ENCODE data around the gene FAM184A. TPM values are rescaled to one million over a fixed set of nuclear protein-coding genes. Genes with fewer than 3 reads are reported as not detected.

Gene FAM184A
- total and polyA plus RNA-seq, 2 experiments from 2014 or later: 13.7 to 18.6 TPM

DNA sequence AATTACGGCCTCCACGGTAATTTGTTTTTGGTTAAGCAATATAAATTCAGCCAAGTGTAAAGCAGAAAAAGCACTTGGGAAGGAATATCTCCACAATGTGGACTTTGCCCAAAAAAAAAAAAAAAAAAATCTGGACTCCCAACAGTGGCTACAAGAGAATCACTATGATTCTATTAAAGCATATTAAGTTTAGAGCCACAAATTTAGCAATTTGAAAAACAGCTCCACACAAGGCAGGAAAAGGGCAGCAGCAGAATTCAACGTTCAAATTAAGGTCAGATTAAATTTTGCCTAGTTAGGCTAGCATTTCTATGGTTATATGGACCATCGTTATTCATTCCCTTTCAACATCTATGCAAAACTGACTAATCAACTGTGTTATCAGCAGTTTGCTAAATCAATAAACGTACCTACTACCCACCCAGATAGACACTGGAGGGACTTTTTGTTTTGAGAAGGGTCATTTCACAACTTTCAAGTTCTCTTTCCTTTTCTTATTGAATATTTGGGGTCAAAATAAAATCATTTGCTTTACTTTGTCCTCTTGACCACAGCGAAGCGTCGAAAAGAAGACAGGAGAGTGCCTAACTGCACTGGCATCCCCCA lies 144.5 kb downstream of the FAM184A start (continued):
- TF ChIP-seq, protein P1, sequence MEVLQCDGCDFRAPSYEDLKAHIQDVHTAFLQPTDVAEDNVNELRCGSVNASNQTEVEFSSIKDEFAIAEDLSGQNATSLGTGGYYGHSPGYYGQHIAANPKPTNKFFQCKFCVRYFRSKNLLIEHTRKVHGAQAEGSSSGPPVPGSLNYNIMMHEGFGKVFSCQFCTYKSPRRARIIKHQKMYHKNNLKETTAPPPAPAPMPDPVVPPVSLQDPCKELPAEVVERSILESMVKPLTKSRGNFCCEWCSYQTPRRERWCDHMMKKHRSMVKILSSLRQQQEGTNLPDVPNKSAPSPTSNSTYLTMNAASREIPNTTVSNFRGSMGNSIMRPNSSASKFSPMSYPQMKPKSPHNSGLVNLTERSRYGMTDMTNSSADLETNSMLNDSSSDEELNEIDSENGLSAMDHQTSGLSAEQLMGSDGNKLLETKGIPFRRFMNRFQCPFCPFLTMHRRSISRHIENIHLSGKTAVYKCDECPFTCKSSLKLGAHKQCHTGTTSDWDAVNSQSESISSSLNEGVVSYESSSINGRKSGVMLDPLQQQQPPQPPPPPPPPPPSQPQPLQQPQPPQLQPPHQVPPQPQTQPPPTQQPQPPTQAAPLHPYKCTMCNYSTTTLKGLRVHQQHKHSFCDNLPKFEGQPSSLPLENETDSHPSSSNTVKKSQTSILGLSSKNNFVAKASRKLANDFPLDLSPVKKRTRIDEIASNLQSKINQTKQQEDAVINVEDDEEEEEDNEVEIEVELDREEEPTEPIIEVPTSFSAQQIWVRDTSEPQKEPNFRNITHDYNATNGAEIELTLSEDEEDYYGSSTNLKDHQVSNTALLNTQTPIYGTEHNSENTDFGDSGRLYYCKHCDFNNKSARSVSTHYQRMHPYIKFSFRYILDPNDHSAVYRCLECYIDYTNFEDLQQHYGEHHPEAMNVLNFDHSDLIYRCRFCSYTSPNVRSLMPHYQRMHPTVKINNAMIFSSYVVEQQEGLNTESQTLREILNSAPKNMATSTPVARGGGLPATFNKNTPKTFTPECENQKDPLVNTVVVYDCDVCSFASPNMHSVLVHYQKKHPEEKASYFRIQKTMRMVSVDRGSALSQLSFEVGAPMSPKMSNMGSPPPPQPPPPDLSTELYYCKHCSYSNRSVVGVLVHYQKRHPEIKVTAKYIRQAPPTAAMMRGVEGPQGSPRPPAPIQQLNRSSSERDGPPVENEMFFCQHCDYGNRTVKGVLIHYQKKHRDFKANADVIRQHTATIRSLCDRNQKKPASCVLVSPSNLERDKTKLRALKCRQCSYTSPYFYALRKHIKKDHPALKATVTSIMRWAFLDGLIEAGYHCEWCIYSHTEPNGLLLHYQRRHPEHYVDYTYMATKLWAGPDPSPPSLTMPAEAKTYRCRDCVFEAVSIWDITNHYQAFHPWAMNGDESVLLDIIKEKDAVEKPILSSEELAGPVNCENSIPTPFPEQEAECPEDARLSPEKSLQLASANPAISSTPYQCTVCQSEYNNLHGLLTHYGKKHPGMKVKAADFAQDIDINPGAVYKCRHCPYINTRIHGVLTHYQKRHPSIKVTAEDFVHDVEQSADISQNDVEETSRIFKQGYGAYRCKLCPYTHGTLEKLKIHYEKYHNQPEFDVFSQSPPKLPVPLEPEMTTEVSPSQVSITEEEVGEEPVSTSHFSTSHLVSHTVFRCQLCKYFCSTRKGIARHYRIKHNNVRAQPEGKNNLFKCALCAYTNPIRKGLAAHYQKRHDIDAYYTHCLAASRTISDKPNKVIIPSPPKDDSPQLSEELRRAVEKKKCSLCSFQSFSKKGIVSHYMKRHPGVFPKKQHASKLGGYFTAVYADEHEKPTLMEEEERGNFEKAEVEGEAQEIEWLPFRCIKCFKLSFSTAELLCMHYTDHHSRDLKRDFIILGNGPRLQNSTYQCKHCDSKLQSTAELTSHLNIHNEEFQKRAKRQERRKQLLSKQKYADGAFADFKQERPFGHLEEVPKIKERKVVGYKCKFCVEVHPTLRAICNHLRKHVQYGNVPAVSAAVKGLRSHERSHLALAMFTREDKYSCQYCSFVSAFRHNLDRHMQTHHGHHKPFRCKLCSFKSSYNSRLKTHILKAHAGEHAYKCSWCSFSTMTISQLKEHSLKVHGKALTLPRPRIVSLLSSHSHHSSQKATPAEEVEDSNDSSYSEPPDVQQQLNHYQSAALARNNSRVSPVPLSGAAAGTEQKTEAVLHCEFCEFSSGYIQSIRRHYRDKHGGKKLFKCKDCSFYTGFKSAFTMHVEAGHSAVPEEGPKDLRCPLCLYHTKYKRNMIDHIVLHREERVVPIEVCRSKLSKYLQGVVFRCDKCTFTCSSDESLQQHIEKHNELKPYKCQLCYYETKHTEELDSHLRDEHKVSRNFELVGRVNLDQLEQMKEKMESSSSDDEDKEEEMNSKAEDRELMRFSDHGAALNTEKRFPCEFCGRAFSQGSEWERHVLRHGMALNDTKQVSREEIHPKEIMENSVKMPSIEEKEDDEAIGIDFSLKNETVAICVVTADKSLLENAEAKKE (CRISPR knock-in tag; IDR thresholded peaks at IDR 0.05): no peak
- TF ChIP-seq EZH2phosphoT487 (IDR thresholded peaks at IDR 0.05; ENCODE audit: unreplicated experiment) (no peak), POLR2AphosphoS5 (IDR thresholded peaks at IDR 0.05; ENCODE audit: low read depth) (no peak), ZNF331 (CRISPR knock-in tag; IDR thresholded peaks at IDR 0.05; ENCODE audit: low read depth) (no peak)
- TF ChIP-seq, protein P2, sequence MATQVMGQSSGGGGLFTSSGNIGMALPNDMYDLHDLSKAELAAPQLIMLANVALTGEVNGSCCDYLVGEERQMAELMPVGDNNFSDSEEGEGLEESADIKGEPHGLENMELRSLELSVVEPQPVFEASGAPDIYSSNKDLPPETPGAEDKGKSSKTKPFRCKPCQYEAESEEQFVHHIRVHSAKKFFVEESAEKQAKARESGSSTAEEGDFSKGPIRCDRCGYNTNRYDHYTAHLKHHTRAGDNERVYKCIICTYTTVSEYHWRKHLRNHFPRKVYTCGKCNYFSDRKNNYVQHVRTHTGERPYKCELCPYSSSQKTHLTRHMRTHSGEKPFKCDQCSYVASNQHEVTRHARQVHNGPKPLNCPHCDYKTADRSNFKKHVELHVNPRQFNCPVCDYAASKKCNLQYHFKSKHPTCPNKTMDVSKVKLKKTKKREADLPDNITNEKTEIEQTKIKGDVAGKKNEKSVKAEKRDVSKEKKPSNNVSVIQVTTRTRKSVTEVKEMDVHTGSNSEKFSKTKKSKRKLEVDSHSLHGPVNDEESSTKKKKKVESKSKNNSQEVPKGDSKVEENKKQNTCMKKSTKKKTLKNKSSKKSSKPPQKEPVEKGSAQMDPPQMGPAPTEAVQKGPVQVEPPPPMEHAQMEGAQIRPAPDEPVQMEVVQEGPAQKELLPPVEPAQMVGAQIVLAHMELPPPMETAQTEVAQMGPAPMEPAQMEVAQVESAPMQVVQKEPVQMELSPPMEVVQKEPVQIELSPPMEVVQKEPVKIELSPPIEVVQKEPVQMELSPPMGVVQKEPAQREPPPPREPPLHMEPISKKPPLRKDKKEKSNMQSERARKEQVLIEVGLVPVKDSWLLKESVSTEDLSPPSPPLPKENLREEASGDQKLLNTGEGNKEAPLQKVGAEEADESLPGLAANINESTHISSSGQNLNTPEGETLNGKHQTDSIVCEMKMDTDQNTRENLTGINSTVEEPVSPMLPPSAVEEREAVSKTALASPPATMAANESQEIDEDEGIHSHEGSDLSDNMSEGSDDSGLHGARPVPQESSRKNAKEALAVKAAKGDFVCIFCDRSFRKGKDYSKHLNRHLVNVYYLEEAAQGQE (IDR thresholded peaks at IDR 0.05; ENCODE audit: unreplicated experiment): no peak

Data from GM23338 (cell line).